ENCODE results near the gene NFATC1.

Gene NFATC1

DNA sequence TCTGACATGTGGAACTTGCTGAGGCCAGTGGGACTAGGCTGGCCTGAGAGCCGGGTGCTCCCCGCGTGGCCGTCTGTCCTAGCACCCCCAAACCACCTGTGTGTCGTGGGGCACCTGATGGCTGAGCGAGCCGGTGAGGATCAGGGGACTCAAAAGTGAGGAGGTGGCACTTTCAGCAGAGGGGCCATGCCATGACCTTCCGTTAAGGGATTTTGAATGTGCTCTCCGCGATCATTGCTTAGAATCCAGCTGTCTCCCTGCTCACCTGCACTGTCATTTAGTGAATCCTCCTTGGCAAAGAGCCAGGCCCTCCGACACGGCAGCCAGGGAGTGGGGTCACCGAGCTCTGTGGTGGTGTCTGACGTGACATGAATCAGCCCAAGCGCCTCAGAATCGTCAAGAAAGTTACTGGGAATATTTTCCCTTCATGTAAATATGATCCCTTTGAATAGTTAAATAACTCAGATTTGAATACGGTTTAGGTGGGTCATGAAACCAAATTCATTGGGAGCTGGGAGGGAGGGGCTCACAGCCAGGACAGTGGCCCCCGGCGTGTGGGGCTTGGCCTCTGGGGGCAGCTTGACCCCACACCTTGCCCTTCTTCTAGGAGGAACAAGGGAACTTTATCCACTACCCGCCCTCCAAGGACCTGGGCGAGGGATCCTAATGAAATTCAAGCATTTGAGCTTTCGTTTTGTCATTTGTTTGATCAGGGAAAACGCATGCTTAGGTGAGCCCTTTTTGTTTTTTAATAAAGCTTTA, 9.5 kb downstream of the NFATC1 start:
- no peak for DNase-seq

DNA sequence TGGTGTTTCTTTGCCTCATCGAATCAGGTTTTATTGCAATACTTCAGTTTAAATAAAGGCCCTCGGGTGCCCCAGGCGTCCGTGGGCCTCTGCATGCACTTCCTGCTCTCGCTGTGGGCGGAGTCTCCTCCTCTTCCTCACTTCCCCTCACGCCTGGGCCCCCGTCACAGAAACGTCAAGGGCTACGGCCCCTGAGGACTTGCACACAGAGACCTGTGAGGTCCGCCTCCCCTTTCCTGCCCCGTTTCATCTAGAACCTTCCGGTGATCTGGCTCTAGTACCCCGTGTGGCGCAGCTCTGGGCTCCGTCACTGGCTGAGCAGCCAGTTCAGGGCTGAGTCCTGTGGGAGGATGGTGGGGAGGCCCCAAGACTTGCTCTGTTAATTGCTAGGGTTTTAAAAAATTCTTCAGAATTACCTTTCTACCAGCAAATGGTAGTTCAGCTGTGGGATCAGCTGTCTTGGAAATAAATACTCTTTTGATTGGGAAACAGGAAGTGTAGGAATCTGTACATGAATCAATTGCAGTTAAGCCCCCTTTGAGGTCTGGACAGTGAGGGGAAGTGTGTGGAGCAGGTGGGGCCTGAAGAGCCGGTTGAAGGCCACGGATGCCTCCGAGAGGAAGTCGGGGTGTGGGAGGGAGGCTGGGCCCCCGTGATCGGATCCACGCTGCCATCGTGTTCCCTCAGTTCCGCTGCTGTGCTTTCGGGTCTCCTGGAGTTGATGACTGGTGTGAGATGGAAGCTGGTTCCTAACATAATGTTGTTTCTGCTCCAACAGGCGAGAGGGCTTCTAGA, 10.2 kb downstream of the NFATC1 start:
- DNase-seq = no peak

DNA sequence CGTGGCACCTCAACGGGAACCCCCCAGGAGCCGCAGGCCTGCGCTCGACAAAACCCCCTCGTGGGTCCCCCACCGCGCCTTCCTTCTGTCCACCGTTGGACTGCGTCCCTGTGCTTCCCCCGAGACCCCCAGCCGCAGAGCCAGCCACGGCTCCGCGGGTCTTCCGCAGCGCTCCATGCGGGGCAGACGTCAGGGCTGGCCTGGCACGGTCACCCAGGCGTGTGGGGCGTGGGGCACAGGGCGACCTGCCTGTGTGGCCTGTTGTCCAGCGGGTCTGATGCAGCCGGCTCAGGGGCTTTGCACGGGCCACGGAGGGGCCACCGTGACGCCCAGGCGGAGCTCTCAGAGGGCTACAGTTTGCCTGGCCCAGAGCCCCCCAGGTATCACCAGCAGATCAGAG, 11.0 kb downstream of the NFATC1 start:
- no peak for DNase-seq

DNA sequence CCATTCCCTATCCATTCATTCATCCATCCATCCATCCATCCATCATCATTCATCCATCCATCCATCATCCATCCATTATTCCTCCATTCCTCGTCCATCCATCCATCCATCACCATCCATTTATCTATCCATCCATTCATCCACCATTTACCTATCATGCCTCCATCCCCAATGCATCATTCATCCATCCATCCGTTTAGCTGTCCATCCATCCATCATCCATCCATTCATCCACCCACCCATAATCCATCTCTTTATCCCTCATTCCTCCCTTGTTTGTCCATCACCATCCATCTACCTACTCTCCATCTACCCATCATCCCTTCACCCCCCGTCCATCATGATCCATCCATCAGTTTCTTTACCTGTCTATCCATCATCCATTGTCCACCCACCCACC, 13.6 kb downstream of the NFATC1 start:
- no peak for DNase-seq

DNA sequence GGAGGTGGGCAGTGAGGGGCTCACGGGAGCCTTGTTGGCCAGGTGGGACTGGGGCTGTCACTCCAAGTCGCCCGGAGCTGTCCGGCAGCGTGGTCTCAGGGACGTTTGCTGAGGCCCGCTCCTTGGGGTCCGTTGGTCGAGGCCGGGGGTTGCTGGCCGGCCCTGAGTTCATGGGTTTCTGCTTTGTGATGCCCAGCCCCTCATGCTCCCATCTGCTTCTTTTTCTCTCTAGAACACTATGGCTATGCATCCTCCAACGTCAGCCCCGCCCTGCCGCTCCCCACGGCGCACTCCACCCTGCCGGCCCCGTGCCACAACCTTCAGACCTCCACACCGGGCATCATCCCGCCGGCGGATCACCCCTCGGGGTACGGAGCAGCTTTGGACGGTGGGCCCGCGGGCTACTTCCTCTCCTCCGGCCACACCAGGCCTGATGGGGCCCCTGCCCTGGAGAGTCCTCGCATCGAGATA, 14.5 kb downstream of the NFATC1 start:
- no peak for DNase-seq

DNA sequence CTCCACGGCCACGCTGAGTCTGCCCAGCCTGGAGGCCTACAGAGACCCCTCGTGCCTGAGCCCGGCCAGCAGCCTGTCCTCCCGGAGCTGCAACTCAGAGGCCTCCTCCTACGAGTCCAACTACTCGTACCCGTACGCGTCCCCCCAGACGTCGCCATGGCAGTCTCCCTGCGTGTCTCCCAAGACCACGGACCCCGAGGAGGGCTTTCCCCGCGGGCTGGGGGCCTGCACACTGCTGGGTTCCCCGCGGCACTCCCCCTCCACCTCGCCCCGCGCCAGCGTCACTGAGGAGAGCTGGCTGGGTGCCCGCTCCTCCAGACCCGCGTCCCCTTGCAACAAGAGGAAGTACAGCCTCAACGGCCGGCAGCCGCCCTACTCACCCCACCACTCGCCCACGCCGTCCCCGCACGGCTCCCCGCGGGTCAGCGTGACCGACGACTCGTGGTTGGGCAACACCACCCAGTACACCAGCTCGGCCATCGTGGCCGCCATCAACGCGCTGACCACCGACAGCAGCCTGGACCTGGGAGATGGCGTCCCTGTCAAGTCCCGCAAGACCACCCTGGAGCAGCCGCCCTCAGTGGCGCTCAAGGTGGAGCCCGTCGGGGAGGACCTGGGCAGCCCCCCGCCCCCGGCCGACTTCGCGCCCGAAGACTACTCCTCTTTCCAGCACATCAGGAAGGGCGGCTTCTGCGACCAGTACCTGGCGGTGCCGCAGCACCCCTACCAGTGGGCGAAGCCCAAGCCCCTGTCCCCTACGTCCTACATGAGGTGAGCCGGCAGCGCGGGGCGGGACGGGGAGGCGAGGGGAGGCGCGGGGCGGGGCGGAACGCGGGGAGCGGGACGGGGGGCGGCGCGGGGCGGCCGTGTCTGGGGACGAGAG, 15.2 kb downstream of the NFATC1 start:
- DNase-seq = no peak

DNA sequence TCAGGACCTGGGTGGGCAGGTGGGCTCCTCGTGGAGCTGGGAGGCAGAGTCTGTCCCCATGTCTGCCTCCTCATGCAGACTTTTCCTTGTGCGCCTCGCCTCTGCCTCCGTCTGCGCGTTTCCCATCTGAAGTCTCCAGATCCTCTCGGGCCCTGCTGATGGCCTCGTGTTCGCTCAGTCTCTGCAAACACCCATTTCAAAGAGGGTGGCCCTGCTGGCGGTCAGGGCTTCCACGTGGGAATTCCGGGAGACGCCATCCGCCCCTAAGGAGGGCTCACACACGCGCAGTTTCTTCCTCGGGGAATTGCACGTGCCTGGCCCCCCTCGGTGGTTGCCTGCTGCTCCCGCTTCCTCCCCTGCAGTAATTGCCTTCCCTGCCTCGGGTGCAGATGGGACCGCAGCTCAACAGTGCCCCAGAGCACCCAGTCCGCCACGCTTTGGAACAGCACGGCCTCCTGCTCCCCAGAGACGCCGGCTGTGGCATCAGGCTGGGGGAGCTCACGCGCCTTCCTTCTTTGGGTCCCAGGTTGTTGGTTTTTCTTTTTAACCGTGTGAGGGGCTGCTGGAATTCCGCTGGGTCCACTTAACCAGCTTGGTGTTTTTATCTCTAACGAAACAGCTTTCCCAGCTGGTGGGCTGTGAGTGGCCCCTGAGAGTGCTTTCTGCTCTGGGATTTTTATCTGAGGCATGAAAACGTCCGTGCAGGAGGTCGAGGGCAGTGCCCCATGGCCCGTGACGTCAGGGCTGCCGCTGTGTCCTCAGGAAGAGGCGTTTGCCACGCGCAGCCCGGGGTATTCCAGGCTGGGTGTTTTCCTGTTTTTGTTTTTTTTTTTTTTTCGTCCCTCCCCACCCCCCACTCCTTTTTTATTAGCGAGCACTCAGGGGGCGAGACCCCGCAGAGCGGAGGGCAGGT, 16.1 kb downstream of the NFATC1 start:
- no peak for DNase-seq

DNA sequence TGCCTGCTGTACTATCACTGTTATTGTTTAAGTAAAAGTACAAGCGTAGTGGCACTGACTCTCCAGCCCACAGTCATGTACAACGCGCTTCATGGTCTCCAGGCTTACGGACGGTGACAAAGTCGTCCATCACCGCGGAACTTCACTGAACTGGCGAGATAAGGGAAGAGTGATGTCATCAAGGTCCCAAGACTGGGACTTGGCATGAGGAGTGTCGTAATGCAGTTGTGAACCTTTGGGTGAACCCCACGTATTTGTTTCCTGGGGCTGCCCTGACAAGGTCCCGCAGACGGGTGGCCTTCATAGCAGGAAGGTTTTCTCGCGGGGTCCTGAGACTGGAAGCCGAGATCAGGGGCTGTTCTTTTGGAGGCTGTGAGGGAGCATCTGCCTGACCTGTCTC, 17.3 kb downstream of the NFATC1 start:
- DNase-seq = no peak

DNA sequence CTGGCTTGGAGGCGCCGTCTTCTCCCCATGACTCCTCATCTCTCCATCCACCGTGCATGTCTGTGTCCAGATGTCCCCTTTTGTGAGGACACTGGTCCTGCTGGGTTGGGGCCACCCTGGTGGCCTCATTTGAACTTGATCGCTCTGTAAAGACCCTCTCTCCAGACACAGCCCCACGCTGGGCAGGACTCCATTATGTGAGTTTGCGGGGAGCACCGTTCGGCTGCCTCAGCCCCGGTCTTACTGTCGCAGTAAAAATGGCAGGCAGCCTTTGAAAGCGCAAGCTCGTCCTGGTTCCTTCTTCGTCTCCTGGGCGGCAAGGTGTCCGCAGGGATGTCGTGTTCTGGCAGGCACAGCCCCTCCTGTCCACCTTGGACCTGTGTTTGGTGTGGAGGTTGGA, 17.7 kb downstream of the NFATC1 start:
- no peak for DNase-seq

DNA sequence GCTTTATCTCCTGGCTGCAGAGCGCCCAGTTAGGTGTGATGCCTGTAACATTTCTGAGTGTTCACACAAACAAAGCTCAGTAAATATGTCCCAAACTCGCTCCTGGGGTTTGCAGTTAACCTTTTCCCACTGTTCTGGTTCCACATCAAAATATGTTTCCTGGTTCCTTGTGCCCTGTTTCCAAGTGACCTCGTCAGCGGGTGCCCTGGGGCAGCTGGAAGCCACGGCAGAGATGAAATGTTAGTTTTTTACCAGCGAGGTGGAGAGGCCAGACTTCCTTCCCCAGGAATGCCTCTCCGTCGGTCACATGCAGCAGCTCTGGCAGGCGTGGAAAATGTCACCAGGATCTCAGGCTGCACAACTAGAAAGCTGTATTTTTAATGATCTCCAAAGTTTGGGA, 18.2 kb downstream of the NFATC1 start:
- no peak for DNase-seq

DNA sequence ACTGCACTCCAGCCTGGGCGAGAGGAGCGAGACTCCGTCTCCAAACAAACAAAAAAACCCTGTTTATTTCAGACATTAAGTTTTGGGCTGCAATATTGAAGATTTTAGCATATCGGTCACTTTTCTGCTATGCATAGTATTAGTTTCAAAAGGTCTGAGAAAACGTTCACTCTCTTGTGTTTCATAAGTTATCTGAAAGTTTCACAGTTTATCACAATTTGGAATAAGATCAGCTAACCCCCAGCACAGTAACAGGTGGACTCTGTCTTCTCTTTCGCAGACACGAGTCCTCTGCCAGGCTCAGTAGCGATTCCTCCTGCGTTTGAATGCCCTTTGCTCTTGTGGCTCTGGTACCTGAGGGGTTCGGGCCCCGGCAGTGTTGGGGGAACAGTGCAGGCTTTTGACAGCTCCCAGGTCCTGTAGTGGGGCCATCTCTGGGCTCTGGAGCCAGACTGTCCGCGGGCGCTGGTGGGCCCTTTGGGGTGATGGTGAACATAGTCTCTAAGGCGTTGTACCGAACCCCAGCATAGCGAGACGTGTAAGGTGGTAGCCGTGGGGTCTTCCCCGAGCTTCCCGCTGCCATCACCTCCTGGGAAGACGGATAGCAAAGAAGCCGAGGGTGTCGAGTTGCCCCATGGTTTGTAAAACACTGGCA, 20.4 kb downstream of the NFATC1 start:
- DNase-seq = no peak

DNA sequence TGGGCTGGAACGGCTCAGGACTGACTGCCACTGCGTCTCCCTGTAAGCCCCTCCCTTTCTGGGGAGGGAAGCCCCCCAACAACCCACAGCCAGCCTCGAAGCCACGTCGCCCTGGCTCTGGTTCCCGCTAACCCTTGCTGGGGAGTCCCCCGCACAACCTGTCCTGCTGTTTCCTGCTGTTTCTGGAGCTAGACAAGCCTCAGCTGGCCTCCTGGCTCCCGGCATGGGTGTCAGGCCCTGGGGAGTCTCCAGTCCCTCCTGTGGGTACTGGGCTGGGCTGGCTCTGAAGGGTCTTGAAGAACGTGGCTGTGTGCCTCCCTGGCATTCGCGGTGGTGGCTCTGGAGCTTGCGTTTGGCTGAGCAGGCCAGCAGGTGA, 20.9 kb downstream of the NFATC1 start:
- DNase-seq = no peak

DNA sequence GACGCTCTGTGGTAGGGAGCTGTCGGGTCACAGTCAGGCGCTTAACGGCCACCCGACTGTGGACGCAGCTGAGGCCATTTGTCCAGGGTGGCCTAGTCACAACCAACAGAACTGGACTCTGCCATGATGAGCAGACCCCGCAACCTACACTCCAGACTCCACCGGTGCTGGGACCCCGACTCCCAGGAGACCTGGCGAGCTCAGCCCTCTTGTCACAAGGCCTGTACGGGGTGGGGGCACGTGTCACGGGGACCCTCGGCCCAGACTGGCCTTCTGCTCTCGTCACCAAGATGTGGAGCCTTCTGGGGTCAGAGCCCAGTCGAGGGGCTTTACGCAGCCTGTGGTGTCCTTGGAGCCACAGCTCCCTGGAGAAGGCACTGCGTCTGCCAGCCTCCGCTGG, 22.5 kb downstream of the NFATC1 start:
- DNase-seq = no peak

DNA sequence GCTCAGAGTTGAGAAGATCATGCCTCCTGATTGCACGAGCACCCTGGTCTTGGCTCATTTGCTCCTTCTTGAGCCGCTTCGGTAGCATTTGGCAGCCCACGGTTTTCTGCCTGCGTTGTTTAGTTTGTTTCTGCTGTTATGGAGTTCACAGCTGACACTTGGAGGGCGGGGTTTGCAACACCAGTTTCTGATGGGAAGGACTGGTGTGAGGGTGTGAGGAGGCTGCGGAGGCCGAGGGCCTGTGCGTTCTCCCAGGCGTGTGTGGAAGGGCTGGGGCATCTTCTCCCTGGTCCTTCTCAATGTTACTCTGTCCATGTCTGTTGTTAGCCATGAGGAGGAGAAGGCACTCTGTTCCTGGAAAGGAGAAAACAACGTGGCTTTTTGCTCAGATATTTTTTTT, 22.9 kb downstream of the NFATC1 start:
- no peak for DNase-seq

DNA sequence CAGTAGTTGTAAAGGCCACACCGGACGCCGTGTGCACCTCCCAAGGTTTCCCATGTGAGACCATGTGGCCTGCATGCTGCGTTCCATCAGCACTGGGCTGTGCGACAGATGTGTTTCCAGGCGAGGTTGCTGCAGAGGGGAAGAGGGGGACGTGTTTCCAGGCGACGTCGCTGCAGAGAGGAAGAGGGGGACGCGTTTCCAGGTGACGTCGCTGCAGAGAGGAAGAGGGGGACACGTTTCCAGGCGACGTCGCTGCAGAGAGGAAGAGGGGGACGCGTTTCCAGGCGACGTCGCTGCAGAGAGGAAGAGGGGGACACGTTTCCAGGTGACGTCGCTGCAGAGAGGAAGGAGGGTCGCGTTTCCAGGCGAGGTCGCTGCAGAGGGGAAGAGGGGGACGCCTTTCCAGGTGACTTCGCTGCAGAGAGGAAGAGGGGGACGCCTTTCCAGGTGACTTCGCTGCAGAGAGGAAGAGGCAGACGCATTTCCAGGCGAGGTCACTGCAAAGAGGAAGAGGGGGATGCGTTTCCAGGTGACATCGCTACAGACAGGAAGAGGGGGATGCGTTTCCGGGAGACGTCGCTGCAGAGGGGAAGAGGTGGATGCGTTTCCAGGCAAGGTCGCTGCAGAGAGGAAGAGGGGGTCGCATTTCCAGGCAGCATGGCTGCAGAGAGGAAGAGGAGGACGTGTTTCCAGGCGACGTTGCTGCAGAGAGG, 24.5 kb downstream of the NFATC1 start:
- DNase-seq = no peak

DNA sequence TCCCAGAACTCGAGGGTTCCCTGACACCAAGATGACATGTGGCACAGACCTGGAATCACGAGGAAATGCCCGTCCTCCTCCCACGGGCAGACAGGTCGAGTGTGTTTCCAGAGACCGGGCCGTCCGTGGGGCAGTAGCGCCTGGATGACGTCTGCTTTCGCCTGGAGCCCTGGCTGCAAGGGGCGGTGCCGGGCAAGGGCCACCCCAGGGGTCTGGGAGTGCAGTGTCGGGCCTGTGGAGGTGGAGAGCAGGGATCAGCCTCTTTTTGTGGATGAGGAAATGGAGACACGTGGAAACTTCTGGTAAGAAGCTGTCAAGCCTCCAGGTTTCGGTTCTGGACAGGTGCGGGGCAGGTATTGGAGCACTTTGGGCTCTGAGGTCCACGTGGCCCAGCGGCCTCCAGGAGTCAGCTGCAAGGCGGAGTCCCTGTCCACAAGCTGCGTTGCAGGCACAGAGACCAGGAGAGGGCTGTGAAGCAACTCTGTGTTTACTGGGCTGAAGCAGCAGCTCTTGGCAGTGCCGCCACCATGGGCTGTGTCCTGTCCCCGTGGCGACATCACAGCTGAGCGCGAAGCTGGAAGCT, 25.6 kb downstream of the NFATC1 start:
- DNase-seq = no peak

DNA sequence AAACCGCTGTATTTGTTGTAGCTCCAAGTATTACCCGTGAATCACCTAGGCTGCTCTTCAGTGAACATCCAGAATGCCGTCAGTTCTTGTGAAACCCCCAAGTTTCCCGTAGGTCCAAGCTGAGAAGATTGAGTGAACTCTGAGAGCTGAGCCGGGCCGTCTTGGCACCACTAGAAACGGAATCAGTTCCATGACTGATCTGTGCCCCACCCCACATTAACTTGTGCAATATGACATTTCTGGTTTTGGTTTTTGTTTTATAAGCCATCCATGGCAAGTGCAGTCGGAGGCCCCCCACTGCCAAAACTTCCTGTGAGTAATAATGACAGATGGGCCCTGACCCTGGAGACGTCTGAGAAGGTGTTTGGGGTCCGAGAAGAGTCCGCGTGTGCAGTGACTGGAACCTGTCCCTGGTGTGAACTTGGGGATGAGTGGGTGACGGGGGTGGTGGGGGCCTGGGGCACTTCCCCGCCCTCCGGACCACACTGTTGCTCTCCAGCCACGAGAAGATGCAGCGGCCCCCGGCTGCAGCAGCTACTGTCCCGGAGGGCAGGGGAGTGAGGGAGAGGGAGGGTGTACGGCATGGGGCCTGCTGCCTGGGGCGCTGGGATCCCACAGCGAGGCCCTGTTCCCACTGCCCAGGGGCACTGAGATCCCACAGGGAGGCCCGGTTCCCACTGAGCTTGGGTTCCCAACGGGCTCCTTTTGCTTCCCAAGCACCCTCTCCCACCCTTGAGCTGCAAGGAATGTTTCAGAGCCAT, 26.5 kb downstream of the NFATC1 start:
- DNase-seq = peak; percentile 65

DNA sequence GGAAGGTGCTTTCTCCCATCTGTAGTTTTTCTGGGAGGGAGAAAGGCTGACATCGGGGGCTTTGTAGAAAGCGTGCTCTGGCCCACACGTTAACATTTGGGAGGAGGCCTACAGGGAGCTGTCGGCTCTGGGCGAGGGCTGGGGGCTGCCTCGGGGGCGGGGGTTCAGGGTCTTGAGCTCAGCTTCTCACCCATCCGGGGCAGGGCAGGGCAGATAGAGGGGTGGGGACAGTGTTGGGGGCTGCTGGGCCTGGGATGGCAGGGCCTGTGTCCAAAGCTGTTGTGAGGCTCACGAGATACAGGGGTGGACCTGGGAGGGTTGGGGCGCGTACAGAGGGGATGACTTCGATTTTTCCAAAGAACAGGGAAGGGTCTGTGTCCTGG, 27.0 kb downstream of the NFATC1 start:
- no peak for DNase-seq

DNA sequence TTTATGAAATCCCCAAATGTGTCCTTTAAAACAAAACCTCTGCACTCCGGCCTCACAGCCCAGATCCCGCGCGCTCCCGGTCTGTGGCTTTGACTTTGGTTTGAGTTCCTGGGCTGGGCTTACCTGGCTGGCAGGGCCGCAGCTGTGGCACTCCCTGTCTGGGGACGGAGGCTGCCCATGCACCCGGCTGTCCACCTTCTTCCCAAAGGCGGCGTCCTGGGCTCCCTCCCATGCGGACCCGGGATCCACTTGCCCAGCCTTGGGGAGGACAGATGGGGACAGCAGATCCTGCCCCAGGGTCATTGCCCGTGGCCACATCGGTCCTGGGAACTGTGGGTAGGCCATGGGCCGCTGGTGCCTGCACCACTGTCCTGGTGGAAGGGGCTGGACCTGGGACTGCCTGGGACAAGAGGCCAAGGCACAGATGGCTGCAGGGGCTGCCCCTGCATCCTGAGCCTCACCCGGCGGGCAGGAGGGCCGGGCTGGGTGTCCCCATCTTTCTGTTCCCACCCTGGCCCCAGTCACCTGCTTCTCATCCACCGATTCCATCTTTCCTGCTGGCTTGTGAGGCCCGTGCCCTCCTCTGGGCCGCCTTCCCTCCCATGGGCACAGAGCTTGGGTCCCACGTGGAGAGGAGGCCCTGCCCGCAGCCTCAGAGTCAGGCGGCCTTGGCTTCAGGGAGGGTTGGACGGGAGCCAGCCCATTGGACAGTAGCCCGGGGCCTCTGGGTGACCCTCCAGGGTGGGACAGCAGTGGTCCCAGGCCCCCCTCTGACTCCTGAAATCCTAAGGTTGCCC, 27.7 kb downstream of the NFATC1 start:
- DNase-seq = no peak

All from fibroblast of skin of right biceps (primary cell).